H9 (cell line): ENCODE data around the gene MEF2C. TPM values are rescaled to one million over a fixed set of nuclear protein-coding genes. Genes with fewer than 3 reads are reported as not detected.

Experiments used
- DNase-seq: peaks from one replicate; pipeline ENCODE4 v3.0.0-alpha.2; 2017
- H2AFZ ChIP-seq: one replicate; pipeline ENCODE4 v1.6.1; 2013; ENCODE audit warnings: mild to moderate bottlenecking, low read length, control low read depth, moderate library complexity
- H2AK5ac ChIP-seq: 2 replicates; pipeline ENCODE4 v1.6.1; 2013; ENCODE audit warnings: low read length, control low read depth, mixed read lengths; ENCODE audit not compliant: insufficient read length
- H2BK120ac ChIP-seq: one replicate; pipeline ENCODE4 v1.6.1; 2013; ENCODE audit warnings: low read depth, mild to moderate bottlenecking, low read length, control low read depth, inconsistent platforms; ENCODE audit not compliant: poor library complexity, severe bottlenecking
- H2BK12ac ChIP-seq: 2 replicates; pipeline ENCODE4 v1.6.1; 2013; ENCODE audit warnings: low read length, control low read depth, mixed read lengths, low read depth; ENCODE audit not compliant: insufficient read length
- H2BK15ac ChIP-seq: 2 replicates; pipeline ENCODE4 v1.6.1; 2013; ENCODE audit warnings: low read depth, low read length, control low read depth
- H2BK20ac ChIP-seq: one replicate; pipeline ENCODE4 v1.6.1; 2013; ENCODE audit warnings: low read depth, mild to moderate bottlenecking, low read length, control low read depth, inconsistent platforms; ENCODE audit not compliant: poor library complexity, severe bottlenecking
- H2BK5ac ChIP-seq: 2 replicates; pipeline ENCODE4 v1.6.1; 2013; ENCODE audit warnings: low read length, control low read depth, mixed read lengths; ENCODE audit not compliant: insufficient read length
- H3K14ac ChIP-seq: 2 replicates; pipeline ENCODE4 v1.6.1; 2013; ENCODE audit warnings: low read length, control low read depth; ENCODE audit not compliant: insufficient read depth
- H3K18ac ChIP-seq: 2 replicates; pipeline ENCODE4 v1.6.1; 2013; ENCODE audit warnings: low read depth, mild to moderate bottlenecking, mixed read lengths, low read length, control low read depth; ENCODE audit not compliant: insufficient read length
- H3K23ac ChIP-seq: 2 replicates; pipeline ENCODE4 v1.6.1; 2013; ENCODE audit warnings: low read length, control low read depth, mixed read lengths, low read depth; ENCODE audit not compliant: insufficient read length
- H3K23me2 ChIP-seq: 2 replicates; pipeline ENCODE4 v1.6.1; 2013; ENCODE audit warnings: low read depth, mild to moderate bottlenecking, mixed read lengths, low read length, control low read depth; ENCODE audit not compliant: insufficient read length, poor library complexity, severe bottlenecking
- H3K27ac ChIP-seq: 2 replicates; pipeline ENCODE4 v1.5.1; 2013; ENCODE audit warnings: low read length, control low read depth, mixed read lengths, low read depth; ENCODE audit not compliant: insufficient read length
- H3K27me3 ChIP-seq: 2 replicates; pipeline ENCODE4 v1.6.1; 2013; ENCODE audit warnings: low read length, control low read depth, inconsistent platforms; ENCODE audit not compliant: insufficient read depth
- H3K4ac ChIP-seq: 2 replicates; pipeline ENCODE4 v1.6.1; 2013; ENCODE audit warnings: low read depth, mild to moderate bottlenecking, control low read depth, inconsistent platforms, low read length, moderate library complexity
- H3K4me1 ChIP-seq: 2 replicates; pipeline ENCODE4 v1.6.1; 2013; ENCODE audit warnings: low read length, control low read depth, inconsistent platforms; ENCODE audit not compliant: insufficient read depth
- H3K4me2 ChIP-seq: 2 replicates; pipeline ENCODE4 v1.6.1; 2013; ENCODE audit warnings: low read length, control low read depth, mixed read lengths; ENCODE audit not compliant: insufficient read length, insufficient read depth
- H3K56ac ChIP-seq: 2 replicates; pipeline ENCODE4 v1.6.1; 2013; ENCODE audit warnings: low read depth, mild to moderate bottlenecking, mixed read lengths, low read length, control low read depth; ENCODE audit not compliant: insufficient read length
- H3K79me1 ChIP-seq: 2 replicates; pipeline ENCODE4 v1.6.1; 2013; ENCODE audit warnings: low read depth, mild to moderate bottlenecking, moderate library complexity, low read length, control low read depth, inconsistent platforms; ENCODE audit not compliant: insufficient read depth, poor library complexity, severe bottlenecking
- H3K79me2 ChIP-seq: 2 replicates; pipeline ENCODE4 v1.6.1; 2013; ENCODE audit warnings: low read length, control low read depth, inconsistent platforms; ENCODE audit not compliant: insufficient read depth
- H3K9ac ChIP-seq: 2 replicates; pipeline ENCODE4 v1.6.1; 2013; ENCODE audit warnings: low read length, control low read depth, mixed read lengths; ENCODE audit not compliant: insufficient read length; ENCODE audit errors: extremely low read depth
- H3K9me3 ChIP-seq: one replicate; pipeline ENCODE4 v1.6.1; 2013; ENCODE audit warnings: low read depth, low read length, inconsistent platforms; ENCODE audit not compliant: control insufficient read depth
- H3T11ph ChIP-seq: one replicate; pipeline ENCODE4 v1.6.1; 2013; ENCODE audit warnings: mild to moderate bottlenecking, low read length, control low read depth, inconsistent platforms
- H4K20me1 ChIP-seq: one replicate; pipeline ENCODE4 v1.6.1; 2013; ENCODE audit not compliant: control insufficient read depth, insufficient read length, insufficient read depth
- H4K5ac ChIP-seq: 2 replicates; pipeline ENCODE4 v1.6.1; 2013; ENCODE audit warnings: low read depth, mild to moderate bottlenecking, mixed read lengths, low read length, control low read depth; ENCODE audit not compliant: insufficient read length
- H4K8ac ChIP-seq: replicated peaks from 2 replicates; pipeline ENCODE4 v1.6.1; 2013; ENCODE audit warnings: low read length, control low read depth, mixed read lengths, low read depth; ENCODE audit not compliant: insufficient read length
- H4K91ac ChIP-seq: 2 replicates; pipeline ENCODE4 v1.6.1; 2013; ENCODE audit warnings: low read depth, mild to moderate bottlenecking, moderate library complexity, mixed read lengths, low read length, control low read depth; ENCODE audit not compliant: insufficient read length
- H3K27ac Mint-ChIP-seq, 3 experiments: 2 replicates in 2 of 3; 3 replicates in 1 of 3; pipeline ENCODE4 v1.8.0; 2020 to 2021; ENCODE audit warnings: mixed read lengths in 3 of 3, mild to moderate bottlenecking in 1 of 3, moderate library complexity in 1 of 3
- H3K27me3 Mint-ChIP-seq: 2 replicates; pipeline ENCODE4 v1.8.0; 2021; ENCODE audit warnings: low read depth, mild to moderate bottlenecking, moderate library complexity, mixed read lengths
- H3K36me3 Mint-ChIP-seq, 3 experiments: 2 replicates in 2 of 3; 3 replicates in 1 of 3; pipeline ENCODE4 v1.8.0; 2020 to 2021; ENCODE audit warnings: low read depth in 3 of 3, mixed read lengths in 3 of 3; ENCODE audit not compliant: insufficient read depth in 1 of 3
- H3K4me1 Mint-ChIP-seq, 2 experiments: 2 replicates each; pipeline ENCODE4 v1.8.0; 2020; ENCODE audit warnings: mixed read lengths in 2 of 2
- H3K4me3 Mint-ChIP-seq, 2 experiments: 2 replicates in 1 of 2; 3 replicates in 1 of 2; pipeline ENCODE4 v1.8.0; 2020 to 2021; ENCODE audit warnings: mild to moderate bottlenecking in 2 of 2, mixed read lengths in 2 of 2, moderate library complexity in 1 of 2
- H3K9me3 Mint-ChIP-seq, 2 experiments: 2 replicates in 1 of 2; 3 replicates in 1 of 2; pipeline ENCODE4 v1.8.0; 2020; ENCODE audit warnings: mild to moderate bottlenecking in 2 of 2, mixed read lengths in 2 of 2, moderate library complexity in 1 of 2
- CTCF ChIP-seq: fragments of 200-600 bp; sonication (generic); conservative IDR thresholded peaks from 3 replicates; pipeline ENCODE4 v1.8.0; 2021; ENCODE audit warnings: antibody characterized with exemption, mild to moderate bottlenecking
- WGBS: extraction: QIAGEN DNeasy Blood & Tissue Kit; methylation state at CpG from one replicate; pipeline ENCODE4 v1.1.7; 2013; ENCODE audit warnings: missing lambda C conversion rate, low lambda C conversion rate, mixed read lengths; ENCODE audit not compliant: insufficient read length; ENCODE audit errors: extremely low coverage; 5-methylcytosine and 5-hydroxymethylcytosine counted together
- total RNA-seq: library from RNA; stranded (reverse); gene quantifications from 2 replicates; pipeline ENCODE4 v1.2.1, GENCODE V29; 2021

Gene MEF2C
- total RNA-seq, 1 experiment from 2014 or later, result 0.11 TPM

GRCh38 chr5:88683506-88684135 is 199.4 kb downstream of the MEF2C start:
- Histone ChIP-seq H3K56ac (no peak overlapping the region), H3K9me3 (no peaks in the 10 kb centered on the region), H3K79me2 (no peaks in the 10 kb centered on the region), H3K23me2 (peaks cover 16% of the 10 kb centered on the region), H2BK120ac (no peak overlapping the region), H3K23ac (no peak overlapping the region), H3K27me3 (peaks cover 88% of the 10 kb centered on the region), H3K4me2 (peak overlapping the region; percentile 53), H4K91ac (no peak overlapping the region), H2AK5ac (no peak overlapping the region), H2BK5ac (no peak overlapping the region), H3K4ac (no peak overlapping the region), H2BK20ac (no peak overlapping the region), H3K9ac (no peak overlapping the region), H3K18ac (no peak overlapping the region), H2BK12ac (no peak overlapping the region), H2AFZ (no peak overlapping the region), H2BK15ac (no peak overlapping the region), H3T11ph (no peak overlapping the region), H4K20me1 (no peaks in the 10 kb centered on the region), H3K79me1 (no peaks in the 10 kb centered on the region), H3K4me1 (no peaks in the 10 kb centered on the region), H3K14ac (no peak overlapping the region), H4K5ac (no peak overlapping the region), H3K27ac (no peak overlapping the region), H4K8ac (no peak overlapping the region)
- peak; percentile 88 for DNase-seq
- Mint-ChIP-seq H3K4me3 (peak overlapping the region in 1 of 2 experiments; percentile 82; a peak in 3 of 5 replicates), H3K27ac (no peak overlapping the region), H3K36me3 (no peaks in the 10 kb centered on the region), H3K27me3 (peaks cover 100% of the 10 kb centered on the region), H3K4me1 (peaks cover 24 to 58% of the 10 kb centered on the region in 2 experiments), H3K9me3 (peaks cover 4 to 9% of the 10 kb centered on the region in 2 experiments; a peak in 3 of 5 replicates)
- no CpG with 5 or more reads among the region's 31 CpGs for WGBS
- peak; percentile 51 for TF ChIP-seq CTCF
